Measurements from ENCODE around the gene TSNAX.

DNA sequence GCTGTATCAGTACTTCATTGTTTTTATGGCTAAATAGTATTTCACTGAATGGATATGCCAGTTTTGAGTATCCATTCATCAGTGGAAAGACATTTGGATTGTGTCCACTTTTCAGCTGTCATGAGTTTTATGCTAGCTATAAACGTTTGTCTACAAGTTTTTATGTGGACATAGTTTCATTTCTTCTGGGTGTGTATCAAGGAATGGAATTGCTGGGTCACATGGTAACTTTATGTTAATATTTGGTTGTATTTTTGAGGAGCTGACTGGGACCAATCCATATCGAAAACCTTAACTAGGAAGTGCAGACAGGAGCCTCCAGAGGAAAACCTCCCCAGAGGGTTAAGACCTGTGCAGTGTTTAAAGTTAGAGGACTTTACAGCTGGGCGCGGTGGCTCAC lies 66.3 kb downstream of the TSNAX start:
- no peak for TF ChIP-seq YY1 (IDR thresholded peaks at IDR 0.05; ENCODE audit: insufficient read depth, insufficient read length)
- no peak for TF ChIP-seq ZNF274 (IDR thresholded peaks at IDR 0.05; ENCODE audit: low read depth, low read length)
- TF ChIP-seq SUZ12 (IDR thresholded peaks at IDR 0.05; ENCODE audit: extremely low read depth, insufficient read depth, insufficient read length), result no peak

All from NT2/D1 (cell line).